ENCODE data around the gene VDAC1. TPM values are rescaled to one million over a fixed set of nuclear protein-coding genes. Genes with fewer than 3 reads are reported as not detected.
"Not testable (repeated sequence)": the region's sequence is repeated elsewhere in the genome, so short reads cannot be mapped to it uniquely, and the experiment has no call there.

VDAC1 gene
- total and polyA plus RNA-seq, 2 donors = 94.3 to 136 TPM

DNA sequence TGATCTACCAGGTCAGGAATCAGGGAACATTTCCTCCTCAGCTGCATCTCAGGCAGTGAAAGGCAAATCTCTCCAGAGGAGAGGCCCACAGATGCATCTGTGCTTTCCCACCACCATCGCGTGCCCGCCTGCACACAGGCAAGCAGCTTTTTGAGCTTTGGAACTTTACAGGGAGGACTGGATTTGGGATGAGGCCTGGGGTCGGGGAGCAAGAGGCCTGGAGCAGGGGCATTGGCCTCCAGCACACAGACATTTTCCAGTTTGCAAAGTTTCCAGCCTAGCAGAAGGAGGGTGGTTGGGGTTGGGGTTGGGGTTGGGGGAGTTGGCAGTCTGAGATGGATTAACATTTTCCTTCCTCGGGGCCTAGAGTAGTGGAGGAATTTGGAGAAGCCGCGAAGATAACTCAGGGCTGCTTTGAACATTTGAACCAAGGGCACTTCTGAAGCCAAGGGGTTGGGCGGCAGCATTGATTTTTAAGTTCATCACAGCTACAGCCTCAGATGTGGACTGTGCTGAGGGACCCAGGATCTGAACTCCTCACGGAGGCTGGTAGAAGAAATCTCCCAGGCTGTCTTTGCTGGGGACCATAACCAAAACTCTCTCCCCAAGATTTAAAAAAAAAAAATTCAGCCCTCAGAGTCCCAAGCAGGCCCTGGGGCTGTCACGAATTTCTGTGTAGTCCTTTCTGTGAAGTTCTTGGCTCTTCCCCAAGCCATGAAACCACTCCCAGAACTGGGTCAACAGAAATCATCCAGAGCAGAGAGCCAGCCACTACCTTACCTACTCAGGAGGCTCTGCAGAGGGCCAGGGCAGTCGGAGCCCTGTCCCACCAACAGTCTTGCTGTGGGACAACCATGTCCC is 61.9 kb downstream of the VDAC1 start:
- Histone ChIP-seq H3K4me1 (ENCODE audit: insufficient read depth) (no peaks in the 10 kb centered on the region), H3K36me3 (ENCODE audit: insufficient read depth) (no peaks in the 10 kb centered on the region), H3K4me3 (ENCODE audit: low read depth, low read length) (no peak overlapping the region), H3K27ac (ENCODE audit: low read depth) (no peak overlapping the region)
- DNase-seq (ENCODE audit: extremely low spot score) = no peak
- 66% methylated on average over 11 of the region's 11 CpGs for WGBS

DNA sequence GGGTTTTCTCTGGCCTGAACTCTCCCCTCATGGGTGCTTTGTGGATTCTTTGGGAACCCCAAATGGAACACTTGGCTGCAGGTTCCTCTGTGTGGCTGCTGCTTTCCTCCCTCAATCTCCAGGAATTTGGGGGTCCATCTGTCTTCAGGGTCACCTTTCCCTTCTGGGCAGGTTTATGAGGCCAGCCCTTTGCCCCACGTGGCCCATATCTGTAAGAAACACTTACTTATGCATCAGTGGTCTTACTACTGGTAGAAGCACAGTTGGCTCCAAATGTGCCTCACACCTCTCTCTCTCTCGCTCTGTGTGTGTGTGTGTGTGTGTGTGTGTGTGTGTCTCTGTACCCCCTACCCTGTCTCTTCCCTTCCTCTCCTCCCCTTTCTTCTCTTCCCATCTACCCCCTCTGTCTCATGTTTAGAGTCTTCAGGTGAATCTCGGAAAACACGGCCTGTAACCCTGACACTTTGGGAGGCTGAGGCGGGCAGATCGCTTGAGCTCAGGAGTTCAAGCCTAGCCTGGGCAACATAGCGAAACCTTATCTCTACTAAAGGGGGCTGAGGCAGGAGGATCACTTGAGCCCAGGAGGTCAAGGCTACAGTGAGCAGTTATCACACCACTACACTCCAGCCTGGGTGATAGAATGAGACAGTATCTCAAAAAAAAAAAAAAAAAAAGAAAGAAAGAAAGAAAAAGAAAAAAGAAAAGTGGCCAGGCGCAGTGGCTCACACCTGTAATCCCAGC is 63.1 kb downstream of the VDAC1 start:
- DNase-seq (ENCODE audit: extremely low spot score) = no peak
- Histone ChIP-seq H3K36me3 (ENCODE audit: insufficient read depth) (no peaks in the 10 kb centered on the region), H3K4me1 (ENCODE audit: insufficient read depth) (no peaks in the 10 kb centered on the region), H3K27ac (ENCODE audit: low read depth) (no peak overlapping the region), H3K4me3 (ENCODE audit: low read depth, low read length) (no peak overlapping the region)
- 94% methylated on average over 8 of the region's 8 CpGs for WGBS

DNA sequence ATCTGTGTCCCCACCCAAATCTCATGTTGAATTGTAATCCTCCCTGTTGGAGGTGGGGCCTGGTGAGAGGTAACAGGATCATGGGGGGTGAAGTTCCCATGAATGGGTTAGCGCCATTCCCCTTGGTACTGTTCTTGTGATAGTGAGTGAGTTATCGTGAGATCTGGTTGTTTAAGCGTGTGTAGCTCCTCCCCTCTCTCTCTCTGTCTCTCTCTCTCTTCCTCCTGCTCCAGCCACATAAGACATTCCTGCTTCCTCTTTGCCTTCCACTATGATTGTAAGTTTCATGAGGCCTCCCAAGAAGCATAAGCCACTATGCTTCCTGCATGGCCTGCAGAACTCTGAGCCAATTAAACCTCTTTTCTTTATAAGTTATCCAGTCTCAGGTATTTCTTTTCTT is 65.1 kb downstream of the VDAC1 start:
- DNase-seq (ENCODE audit: extremely low spot score) = no peak
- Histone ChIP-seq H3K27ac (ENCODE audit: low read depth) (no peak overlapping the region), H3K4me1 (ENCODE audit: insufficient read depth) (no peaks in the 10 kb centered on the region), H3K4me3 (ENCODE audit: low read depth, low read length) (no peak overlapping the region), H3K36me3 (ENCODE audit: insufficient read depth) (no peaks in the 10 kb centered on the region)
- WGBS = 97% methylated on average over 3 of the region's 3 CpGs

DNA sequence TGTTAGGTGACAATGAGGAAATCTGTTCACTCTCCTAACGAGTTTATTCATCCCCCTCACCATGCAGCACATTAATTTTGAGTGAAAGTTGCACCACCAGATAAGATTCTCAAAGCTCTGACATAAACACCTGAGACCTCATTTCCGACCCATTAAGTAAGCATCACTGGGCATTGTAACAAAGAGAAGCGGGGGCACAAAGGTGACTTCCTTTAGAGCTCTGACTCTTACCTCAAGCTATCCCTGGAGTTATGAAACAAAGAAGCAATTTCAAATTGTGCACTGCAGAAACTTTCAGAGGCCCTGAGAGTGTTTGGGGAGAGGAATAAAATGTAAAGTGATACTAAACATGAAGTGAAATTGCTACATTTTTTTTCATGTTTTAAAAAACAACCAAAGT is 65.8 kb downstream of the VDAC1 start:
- WGBS = 82% methylated on average over 3 of the region's 3 CpGs
- Histone ChIP-seq H3K4me3 (ENCODE audit: low read depth, low read length) (no peak overlapping the region), H3K27ac (ENCODE audit: low read depth) (no peak overlapping the region), H3K4me1 (ENCODE audit: insufficient read depth) (no peaks in the 10 kb centered on the region), H3K36me3 (ENCODE audit: insufficient read depth) (no peaks in the 10 kb centered on the region)
- no peak for DNase-seq (ENCODE audit: extremely low spot score)

DNA sequence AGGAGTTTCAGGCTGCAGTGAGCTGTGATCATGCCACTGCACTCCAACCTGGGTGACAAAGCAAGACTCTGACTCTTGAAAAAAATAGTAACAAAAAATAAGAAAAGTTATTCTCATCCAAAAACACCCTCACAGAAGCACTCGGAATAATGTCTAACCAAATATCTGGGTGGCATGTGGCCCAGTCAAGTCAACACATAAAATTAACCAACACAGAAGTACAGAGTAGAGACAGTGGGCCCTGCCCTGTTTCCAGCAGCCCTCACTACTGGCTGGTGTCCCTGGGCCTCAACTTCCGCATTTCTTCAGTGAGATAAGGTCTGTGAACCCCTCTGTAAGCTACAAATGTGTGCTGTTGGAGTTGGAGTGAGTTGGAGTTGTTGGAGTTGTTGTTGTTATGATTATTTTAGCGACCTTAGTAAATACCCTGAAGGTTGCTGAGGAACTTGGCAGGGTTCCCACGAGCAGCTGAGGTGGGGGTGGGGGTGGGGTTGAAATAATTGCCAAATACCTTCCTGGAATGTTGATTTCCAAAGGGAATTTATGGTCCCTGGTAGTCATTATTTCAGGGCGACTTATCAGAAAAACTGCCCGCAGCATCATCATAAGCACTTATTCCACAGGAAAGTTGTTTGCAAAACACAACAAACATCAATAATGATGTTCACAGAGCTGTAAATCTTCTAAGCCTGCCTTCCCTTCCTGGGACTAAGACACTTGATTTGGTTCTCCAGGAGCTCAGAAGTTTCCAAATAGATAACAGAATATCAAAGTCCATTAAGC is 66.5 kb downstream of the VDAC1 start:
- no peaks in the 10 kb centered on the region for H3K4me1 ChIP-seq (ENCODE audit: insufficient read depth)
- WGBS = 58% methylated on average over 6 of the region's 6 CpGs
- DNase-seq (ENCODE audit: extremely low spot score) = no peak
- no peak overlapping the region for H3K4me3 ChIP-seq (ENCODE audit: low read depth, low read length)
- no peak overlapping the region for H3K27ac ChIP-seq (ENCODE audit: low read depth)
- H3K36me3 ChIP-seq (ENCODE audit: insufficient read depth) = no peaks in the 10 kb centered on the region

DNA sequence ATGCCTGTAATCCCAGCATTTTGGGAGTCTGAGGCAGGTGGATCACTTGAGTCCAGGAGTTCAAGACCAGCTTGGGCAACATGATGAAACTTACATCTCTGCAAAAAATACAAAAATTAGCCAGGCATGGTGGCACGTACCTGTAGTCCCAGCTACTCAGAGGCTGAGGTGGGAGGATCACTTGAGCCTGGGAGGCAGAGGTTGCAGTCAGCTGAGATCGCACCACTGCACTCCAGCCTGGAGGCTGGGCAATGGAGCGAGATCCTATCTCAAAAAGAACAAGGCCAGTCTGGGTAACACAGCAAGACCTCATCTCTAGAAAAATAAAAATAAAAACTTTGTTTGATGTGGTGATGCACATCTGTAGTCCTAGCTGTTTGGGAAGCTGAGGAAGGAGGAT is 67.1 kb downstream of the VDAC1 start:
- not testable (repeated sequence) for H3K27ac ChIP-seq (ENCODE audit: low read depth); H3K36me3 ChIP-seq (ENCODE audit: insufficient read depth); H3K4me1 ChIP-seq (ENCODE audit: insufficient read depth); DNase-seq (ENCODE audit: extremely low spot score); H3K4me3 ChIP-seq (ENCODE audit: low read depth, low read length)
- 97% methylated on average over 3 of the region's 3 CpGs for WGBS

DNA sequence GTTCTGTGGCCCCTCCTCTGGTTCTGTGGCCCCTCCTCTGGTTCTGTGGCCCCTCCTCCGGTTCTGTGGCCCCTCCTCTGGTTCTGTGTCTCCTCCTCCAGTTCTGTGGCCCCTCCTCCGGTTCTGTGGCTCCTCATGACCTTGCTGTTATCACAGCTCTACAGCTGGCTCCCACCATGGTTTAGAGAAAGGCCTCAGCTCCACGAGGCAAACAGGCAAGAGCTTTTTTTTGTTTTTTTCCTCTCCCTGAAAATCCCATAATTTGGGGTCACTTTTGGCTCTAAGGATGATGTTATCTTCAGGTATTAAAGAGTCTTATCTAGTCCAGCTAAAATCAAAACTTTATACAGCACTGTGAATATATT is 68.1 kb downstream of the VDAC1 start:
- WGBS = 56% methylated on average over 3 of the region's 3 CpGs
- no peak for DNase-seq (ENCODE audit: extremely low spot score)
- Histone ChIP-seq H3K4me3 (ENCODE audit: low read depth, low read length) (no peak overlapping the region), H3K27ac (ENCODE audit: low read depth) (no peak overlapping the region), H3K36me3 (ENCODE audit: insufficient read depth) (no peaks in the 10 kb centered on the region), H3K4me1 (ENCODE audit: insufficient read depth) (no peaks in the 10 kb centered on the region)

DNA sequence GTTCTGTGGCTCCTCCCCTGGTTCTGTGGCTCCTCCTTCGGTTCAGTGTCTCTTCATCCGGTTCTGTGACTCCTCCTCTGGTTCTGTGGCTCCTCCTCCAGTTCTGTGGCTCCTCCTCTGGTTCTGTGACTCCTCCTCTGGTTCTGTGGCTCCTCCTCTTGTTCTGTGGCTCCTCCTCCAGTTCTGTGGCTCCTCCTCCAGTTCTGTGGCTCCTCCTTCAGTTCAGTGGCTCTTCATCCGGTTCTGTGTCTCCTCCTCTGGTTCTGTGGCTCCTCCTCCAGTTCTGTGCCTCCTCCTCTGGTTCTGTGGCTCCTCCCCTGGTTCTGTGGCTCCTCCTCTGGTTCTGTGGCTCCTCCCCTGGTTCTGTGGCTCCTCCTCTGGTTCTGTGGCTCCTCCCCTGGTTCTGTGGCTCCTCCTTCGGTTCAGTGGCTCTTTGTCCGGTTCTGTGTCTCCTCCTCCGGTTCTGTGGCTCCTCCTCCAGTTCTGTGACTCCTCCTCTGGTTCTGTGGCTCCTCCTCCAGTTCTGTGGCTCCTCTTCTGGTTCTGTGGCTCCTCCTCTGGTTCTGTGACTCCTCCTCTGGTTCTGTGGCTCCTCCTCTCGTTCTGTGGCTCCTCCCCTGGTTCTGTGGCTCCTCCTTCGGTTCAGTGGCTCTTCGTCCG is 68.7 kb downstream of the VDAC1 start:
- H3K27ac ChIP-seq (ENCODE audit: low read depth); DNase-seq (ENCODE audit: extremely low spot score); H3K4me1 ChIP-seq (ENCODE audit: insufficient read depth); H3K36me3 ChIP-seq (ENCODE audit: insufficient read depth); H3K4me3 ChIP-seq (ENCODE audit: low read depth, low read length): not testable (repeated sequence)
- WGBS = 96% methylated on average over 10 of the region's 10 CpGs

DNA sequence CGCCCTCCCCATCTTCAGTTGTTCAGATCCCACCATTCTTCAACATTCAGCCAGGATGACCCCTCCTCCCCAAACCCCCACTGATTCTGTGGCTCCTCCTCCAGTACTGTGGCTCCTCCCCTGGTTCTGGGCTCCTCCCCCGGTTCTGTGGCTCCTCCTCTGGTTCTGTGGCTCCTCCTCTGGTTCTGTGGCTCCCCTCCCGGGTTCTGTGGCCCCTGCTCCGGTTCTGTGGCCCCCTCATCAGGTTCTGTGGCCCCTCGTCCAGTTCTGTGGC is 69.2 kb downstream of the VDAC1 start:
- Histone ChIP-seq H3K27ac (ENCODE audit: low read depth) (no peak overlapping the region), H3K4me1 (ENCODE audit: insufficient read depth) (no peaks in the 10 kb centered on the region), H3K4me3 (ENCODE audit: low read depth, low read length) (no peak overlapping the region), H3K36me3 (ENCODE audit: insufficient read depth) (no peaks in the 10 kb centered on the region)
- no peak for DNase-seq (ENCODE audit: extremely low spot score)
- WGBS = 87% methylated on average over 5 of the region's 5 CpGs

DNA sequence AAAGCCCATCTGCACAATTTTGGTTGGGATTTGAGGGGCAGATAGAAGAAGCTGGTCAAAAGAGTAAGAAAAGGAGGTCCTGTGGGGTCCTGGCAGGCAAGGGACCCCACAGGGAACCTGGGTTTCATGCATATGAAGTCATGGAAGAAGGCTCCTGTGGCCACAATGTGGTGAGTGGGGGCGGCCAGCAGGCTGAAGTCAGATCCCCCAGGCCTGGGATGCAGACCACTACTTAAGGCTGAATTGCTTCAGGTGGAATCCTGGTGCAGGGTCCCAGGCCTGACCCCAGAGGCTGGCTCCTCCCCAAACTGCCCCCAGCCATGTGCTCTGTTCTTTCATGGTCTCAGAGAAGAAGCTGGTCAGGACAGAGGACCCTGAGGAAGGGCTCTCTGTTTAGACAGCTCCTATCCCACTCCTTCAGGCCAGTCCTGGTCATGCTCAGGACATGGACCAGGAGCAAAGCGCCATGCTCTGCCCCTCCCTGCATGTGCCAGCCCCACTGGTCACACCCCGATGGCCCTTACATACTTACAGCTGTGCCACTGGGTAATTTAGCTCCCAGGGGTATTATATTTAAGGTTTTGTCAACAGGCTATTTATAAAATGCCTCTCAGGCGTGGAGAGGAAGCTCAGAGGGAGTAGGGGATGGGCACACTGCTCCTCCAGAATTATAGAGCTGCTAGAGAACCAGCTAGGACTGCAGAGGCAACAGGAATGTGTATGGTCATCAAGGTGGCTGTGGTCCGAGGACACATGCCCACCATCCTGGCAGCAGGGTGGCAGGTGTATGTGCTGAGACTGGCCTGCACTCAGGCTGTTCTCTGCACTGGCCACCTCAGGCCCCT is 69.7 kb downstream of the VDAC1 start:
- Histone ChIP-seq H3K4me1 (ENCODE audit: insufficient read depth) (no peaks in the 10 kb centered on the region), H3K27ac (ENCODE audit: low read depth) (no peak overlapping the region), H3K4me3 (ENCODE audit: low read depth, low read length) (no peak overlapping the region), H3K36me3 (ENCODE audit: insufficient read depth) (no peaks in the 10 kb centered on the region)
- no peak for DNase-seq (ENCODE audit: extremely low spot score)
- WGBS = 90% methylated on average over 5 of the region's 5 CpGs

DNA sequence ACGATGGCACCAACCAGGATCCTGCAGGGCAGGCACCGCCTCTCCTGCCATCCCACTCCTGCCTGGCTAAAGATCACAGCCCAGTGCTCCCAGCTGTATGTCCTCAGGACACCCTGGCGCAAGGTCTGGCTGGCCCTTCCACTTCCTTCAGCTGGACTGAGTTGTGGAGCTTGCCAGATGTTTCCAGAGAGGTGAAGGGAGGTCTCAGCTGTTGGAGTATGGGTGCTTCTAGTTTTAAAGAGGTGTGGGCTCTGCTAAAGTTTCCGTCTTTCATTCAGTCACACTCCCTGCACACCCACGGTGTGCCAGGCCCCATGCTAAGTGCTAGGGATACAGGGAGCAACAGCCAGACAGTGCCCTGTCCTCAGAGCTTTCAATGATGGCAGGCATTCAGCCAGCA is 70.5 kb downstream of the VDAC1 start:
- no peak for DNase-seq (ENCODE audit: extremely low spot score)
- H3K27ac ChIP-seq (ENCODE audit: low read depth) = no peak overlapping the region
- no peaks in the 10 kb centered on the region for H3K4me1 ChIP-seq (ENCODE audit: insufficient read depth)
- H3K4me3 ChIP-seq (ENCODE audit: low read depth, low read length) = no peak overlapping the region
- no peaks in the 10 kb centered on the region for H3K36me3 ChIP-seq (ENCODE audit: insufficient read depth)
- 75% methylated on average over 5 of the region's 5 CpGs for WGBS

DNA sequence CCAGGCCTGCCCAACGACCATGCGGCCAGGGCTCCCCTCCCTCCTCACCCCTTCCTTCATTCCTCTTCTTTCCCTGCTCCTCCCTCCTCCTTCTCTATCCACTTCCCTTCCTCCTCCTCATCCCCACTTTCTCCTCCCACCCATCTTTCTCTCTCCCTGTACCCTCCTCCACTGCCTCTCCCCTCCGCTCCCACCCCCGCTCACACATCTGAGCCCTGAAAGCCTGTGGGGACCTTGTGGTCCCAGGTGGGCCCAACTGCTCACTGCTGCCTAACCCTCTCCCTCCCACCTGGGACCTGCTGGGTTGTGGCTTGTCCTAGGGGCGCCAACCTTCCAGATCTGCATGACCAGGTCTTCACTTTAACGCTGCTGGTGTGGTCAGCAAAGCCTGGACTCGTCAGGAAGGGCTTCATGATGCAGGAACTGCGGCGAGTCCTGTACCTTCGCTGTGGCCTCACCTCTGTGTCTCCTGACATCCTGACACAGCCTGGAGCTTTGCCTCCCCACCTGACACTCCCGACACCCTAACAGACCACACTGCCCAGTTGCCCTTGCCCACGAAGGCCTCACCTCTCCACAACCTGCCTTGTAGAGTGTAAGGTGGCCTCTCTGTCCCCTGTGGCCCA is 71.0 kb downstream of the VDAC1 start:
- H3K4me1 ChIP-seq (ENCODE audit: insufficient read depth) = no peaks in the 10 kb centered on the region
- no peak overlapping the region for H3K4me3 ChIP-seq (ENCODE audit: low read depth, low read length)
- DNase-seq (ENCODE audit: extremely low spot score) = no peak
- 84% methylated on average over 12 of the region's 12 CpGs for WGBS
- no peaks in the 10 kb centered on the region for H3K36me3 ChIP-seq (ENCODE audit: insufficient read depth)
- no peak overlapping the region for H3K27ac ChIP-seq (ENCODE audit: low read depth)

DNA sequence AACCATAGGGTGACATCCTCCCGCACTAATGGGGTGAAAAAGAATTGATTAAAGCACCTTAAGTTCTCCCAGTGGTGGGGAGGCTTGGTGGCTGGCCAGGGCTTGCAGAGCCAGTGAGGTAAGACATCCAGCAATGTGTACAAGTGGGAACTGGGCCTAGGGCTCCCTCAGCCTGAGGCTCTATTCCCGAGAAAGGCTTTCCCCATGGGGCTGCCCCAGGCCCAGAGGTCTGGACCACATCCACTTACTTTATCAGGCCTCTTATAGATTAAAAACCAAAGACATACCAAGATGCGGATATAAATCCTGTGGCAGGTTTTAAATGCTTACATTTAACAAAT is 71.6 kb downstream of the VDAC1 start:
- DNase-seq (ENCODE audit: extremely low spot score) = no peak
- H3K27ac ChIP-seq (ENCODE audit: low read depth) = no peak overlapping the region

More for the DNA sequence above, 71.6 kb downstream of the VDAC1 start:
- H3K36me3 ChIP-seq (ENCODE audit: insufficient read depth) = no peaks in the 10 kb centered on the region
- H3K4me1 ChIP-seq (ENCODE audit: insufficient read depth) = no peaks in the 10 kb centered on the region
- 48% methylated on average over 3 of the region's 3 CpGs for WGBS
- no peak overlapping the region for H3K4me3 ChIP-seq (ENCODE audit: low read depth, low read length)

All from urinary bladder (tissue), 4 donors.